ENCODE data around the gene PPP1R8. TPM values are rescaled to one million over a fixed set of nuclear protein-coding genes. Genes with fewer than 3 reads are reported as not detected.

PPP1R8 gene
- total RNA-seq, 2 donors from 2014 or later, result 45.0 to 48.1 TPM

DNA sequence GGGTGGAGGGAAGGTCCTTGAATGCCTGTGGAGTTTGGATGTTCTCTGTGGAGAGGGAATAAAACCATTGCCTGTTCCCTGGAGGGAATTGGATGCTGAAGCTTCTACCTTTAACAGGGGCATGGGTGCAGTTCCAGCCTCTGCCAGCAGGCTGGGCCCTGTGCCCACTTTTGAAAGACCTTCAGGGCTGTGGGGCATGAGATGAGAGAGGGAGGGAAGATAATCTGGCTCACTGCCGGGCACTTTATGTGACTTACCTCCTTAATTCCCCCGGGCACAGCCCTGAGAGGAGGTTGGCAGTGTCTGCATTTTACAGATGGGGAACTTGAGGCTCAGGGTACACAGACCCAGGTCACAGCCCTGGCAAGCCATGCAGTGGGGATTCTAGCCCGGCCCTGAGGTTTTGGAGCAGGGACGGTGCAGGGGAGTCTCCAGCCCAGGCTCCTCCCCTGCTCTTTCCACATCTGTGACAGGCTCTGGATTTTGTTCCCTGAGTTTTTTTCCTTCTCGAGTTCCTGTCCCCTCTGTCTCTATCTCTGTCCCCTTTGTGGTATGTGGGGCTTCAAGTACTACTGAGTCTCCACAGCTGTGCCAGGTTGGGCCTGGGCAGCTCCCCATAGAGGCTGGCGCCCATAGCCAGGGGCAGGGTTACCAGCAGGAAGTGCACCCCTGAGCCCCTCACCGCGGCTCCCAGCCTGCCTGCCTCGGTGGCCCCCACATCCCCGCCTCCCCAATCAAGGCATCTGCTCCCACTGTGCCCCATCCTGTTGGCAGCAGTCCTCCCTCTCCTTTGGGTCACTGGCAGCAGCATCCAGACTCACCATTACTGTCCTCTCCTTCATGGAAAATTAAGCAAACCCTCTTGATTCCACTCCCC is 27.7 kb downstream of the PPP1R8 start:
- no peak overlapping the region for H3K27ac ChIP-seq (ENCODE audit: low read depth, low read length)
- Mint-ChIP-seq H3K9me3 (no peaks in the 10 kb centered on the region), H3K36me3 (ENCODE audit: low read depth) (peaks cover 4% of the 10 kb centered on the region), H3K4me3 (no peak overlapping the region), H3K4me1 (peaks cover 9% of the 10 kb centered on the region), H3K27ac (no peak overlapping the region), H3K27me3 (ENCODE audit: insufficient read depth) (no peaks in the 10 kb centered on the region)
- H3K4me1 ChIP-seq (ENCODE audit: control insufficient read depth, insufficient read depth, low read length), result no peaks in the 10 kb centered on the region
- no peaks in the 10 kb centered on the region for H3K36me3 ChIP-seq (ENCODE audit: control insufficient read depth, insufficient read depth, low read length)
- WGBS, 2 experiments (ENCODE audit: insufficient coverage in 1 of 2, insufficient read length in 1 of 2), result 75 to 78% methylated on average over 5 to 10 of the region's 10 CpGs
- H3K4me3 ChIP-seq (ENCODE audit: low read length), result no peak overlapping the region
- DNase-seq, result peak; percentile 96
- no peak overlapping the region for H3K9ac ChIP-seq (ENCODE audit: extremely low read depth, low read length, poor library complexity, severe bottlenecking)
- no peaks in the 10 kb centered on the region for H3K9me3 ChIP-seq (ENCODE audit: control insufficient read depth, low read length)
- no peaks in the 10 kb centered on the region for H3K27me3 ChIP-seq (ENCODE audit: control insufficient read depth, insufficient read depth, low read length, poor library complexity, severe bottlenecking)
- TF ChIP-seq, protein P1, sequence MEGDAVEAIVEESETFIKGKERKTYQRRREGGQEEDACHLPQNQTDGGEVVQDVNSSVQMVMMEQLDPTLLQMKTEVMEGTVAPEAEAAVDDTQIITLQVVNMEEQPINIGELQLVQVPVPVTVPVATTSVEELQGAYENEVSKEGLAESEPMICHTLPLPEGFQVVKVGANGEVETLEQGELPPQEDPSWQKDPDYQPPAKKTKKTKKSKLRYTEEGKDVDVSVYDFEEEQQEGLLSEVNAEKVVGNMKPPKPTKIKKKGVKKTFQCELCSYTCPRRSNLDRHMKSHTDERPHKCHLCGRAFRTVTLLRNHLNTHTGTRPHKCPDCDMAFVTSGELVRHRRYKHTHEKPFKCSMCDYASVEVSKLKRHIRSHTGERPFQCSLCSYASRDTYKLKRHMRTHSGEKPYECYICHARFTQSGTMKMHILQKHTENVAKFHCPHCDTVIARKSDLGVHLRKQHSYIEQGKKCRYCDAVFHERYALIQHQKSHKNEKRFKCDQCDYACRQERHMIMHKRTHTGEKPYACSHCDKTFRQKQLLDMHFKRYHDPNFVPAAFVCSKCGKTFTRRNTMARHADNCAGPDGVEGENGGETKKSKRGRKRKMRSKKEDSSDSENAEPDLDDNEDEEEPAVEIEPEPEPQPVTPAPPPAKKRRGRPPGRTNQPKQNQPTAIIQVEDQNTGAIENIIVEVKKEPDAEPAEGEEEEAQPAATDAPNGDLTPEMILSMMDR (conservative IDR thresholded peaks at IDR 0.05), result peak; percentile 98

DNA sequence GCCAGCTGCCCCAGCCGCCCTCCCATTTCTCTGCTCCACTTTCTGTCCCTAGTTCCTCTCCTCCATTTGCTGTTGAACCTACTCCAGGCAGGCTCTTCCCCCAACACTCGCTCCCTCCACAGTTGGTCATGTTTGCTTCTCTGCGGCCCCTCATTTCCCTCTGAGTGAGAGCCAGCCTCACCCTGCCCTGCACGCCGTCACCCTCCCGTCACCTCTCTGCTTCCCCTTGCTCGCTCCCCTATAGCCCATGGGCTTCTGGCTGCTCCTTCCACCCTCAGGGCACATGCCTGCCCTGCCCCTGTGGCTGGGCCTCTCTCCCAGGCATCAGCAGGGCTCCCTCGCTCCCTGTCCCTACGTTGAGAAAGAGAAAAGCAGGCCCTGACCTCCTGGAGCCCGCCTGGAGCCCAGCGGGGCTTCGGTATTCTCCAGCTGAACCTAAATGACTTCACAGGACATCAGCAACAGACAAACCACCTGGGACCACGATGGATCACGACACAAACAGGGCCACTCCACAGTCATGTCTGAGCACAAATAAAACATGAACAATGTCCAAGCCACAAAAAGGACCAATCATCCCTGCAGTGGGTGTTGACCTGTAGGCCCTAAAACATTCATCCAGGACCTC is 28.5 kb downstream of the PPP1R8 start:
- peaks cover 9% of the 10 kb centered on the region for H3K4me1 Mint-ChIP-seq
- Histone ChIP-seq H3K4me1 (ENCODE audit: control insufficient read depth, insufficient read depth, low read length) (no peaks in the 10 kb centered on the region), H3K9ac (ENCODE audit: extremely low read depth, low read length, poor library complexity, severe bottlenecking) (no peak overlapping the region), H3K4me3 (ENCODE audit: low read length) (no peak overlapping the region), H3K27ac (ENCODE audit: low read depth, low read length) (no peak overlapping the region), H3K36me3 (ENCODE audit: control insufficient read depth, insufficient read depth, low read length) (no peaks in the 10 kb centered on the region), H3K27me3 (ENCODE audit: control insufficient read depth, insufficient read depth, low read length, poor library complexity, severe bottlenecking) (no peaks in the 10 kb centered on the region), H3K9me3 (ENCODE audit: control insufficient read depth, low read length) (no peaks in the 10 kb centered on the region)
- H3K36me3 Mint-ChIP-seq (ENCODE audit: low read depth), result peaks cover 4% of the 10 kb centered on the region
- DNase-seq, result no peak
- H3K27ac Mint-ChIP-seq, result no peak overlapping the region
- H3K27me3 Mint-ChIP-seq (ENCODE audit: insufficient read depth), result no peaks in the 10 kb centered on the region
- 87 to 90% methylated on average over 7 to 14 of the region's 14 CpGs for WGBS, 2 experiments (ENCODE audit: insufficient coverage in 1 of 2, insufficient read length in 1 of 2)
- H3K9me3 Mint-ChIP-seq, result no peaks in the 10 kb centered on the region
- TF ChIP-seq, protein P1 (conservative IDR thresholded peaks at IDR 0.05), result no peak
- no peak overlapping the region for H3K4me3 Mint-ChIP-seq

DNA sequence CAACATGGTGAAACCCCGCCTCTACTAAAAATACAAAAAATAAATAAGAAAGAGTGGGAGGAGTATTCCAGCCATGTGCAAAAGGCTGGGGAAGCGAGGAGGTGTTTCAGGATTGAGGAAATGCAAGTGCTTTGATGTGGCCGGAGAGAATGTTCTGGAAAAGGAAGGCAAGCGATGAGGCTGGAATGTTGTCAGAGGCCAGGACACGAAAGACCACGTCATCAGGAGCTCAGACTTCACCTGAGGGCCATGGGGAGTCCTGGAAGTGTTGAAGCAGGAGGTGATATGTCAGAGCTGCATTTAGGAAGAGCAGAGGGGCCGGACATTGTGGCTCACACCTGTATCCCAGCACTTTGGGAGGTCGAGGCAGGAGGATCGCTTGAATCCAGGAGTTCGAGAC is 30.9 kb downstream of the PPP1R8 start:
- Histone ChIP-seq H3K27ac (ENCODE audit: low read depth, low read length) (no peak overlapping the region), H3K36me3 (ENCODE audit: control insufficient read depth, insufficient read depth, low read length) (no peaks in the 10 kb centered on the region), H3K4me3 (ENCODE audit: low read length) (no peak overlapping the region), H3K27me3 (ENCODE audit: control insufficient read depth, insufficient read depth, low read length, poor library complexity, severe bottlenecking) (no peaks in the 10 kb centered on the region), H3K9ac (ENCODE audit: extremely low read depth, low read length, poor library complexity, severe bottlenecking) (no peak overlapping the region), H3K4me1 (ENCODE audit: control insufficient read depth, insufficient read depth, low read length) (no peaks in the 10 kb centered on the region), H3K9me3 (ENCODE audit: control insufficient read depth, low read length) (no peaks in the 10 kb centered on the region)
- no peak overlapping the region for H3K4me3 Mint-ChIP-seq
- TF ChIP-seq, protein P1 (conservative IDR thresholded peaks at IDR 0.05), result no peak
- peaks cover 9% of the 10 kb centered on the region for H3K4me1 Mint-ChIP-seq
- 93 to 94% methylated on average over 6 to 10 of the region's 10 CpGs for WGBS, 2 experiments (ENCODE audit: insufficient coverage in 1 of 2, insufficient read length in 1 of 2)
- H3K27me3 Mint-ChIP-seq (ENCODE audit: insufficient read depth), result no peaks in the 10 kb centered on the region
- no peaks in the 10 kb centered on the region for H3K9me3 Mint-ChIP-seq
- no peak overlapping the region for H3K27ac Mint-ChIP-seq
- no peak for DNase-seq
- no peaks in the 10 kb centered on the region for H3K36me3 Mint-ChIP-seq (ENCODE audit: low read depth)
